ENCODE measurements around the gene TUBA4B.
A peak's percentile ranks its signal among the peaks of the same experiment; 100 is the strongest.

The TUBA4B gene

DNA sequence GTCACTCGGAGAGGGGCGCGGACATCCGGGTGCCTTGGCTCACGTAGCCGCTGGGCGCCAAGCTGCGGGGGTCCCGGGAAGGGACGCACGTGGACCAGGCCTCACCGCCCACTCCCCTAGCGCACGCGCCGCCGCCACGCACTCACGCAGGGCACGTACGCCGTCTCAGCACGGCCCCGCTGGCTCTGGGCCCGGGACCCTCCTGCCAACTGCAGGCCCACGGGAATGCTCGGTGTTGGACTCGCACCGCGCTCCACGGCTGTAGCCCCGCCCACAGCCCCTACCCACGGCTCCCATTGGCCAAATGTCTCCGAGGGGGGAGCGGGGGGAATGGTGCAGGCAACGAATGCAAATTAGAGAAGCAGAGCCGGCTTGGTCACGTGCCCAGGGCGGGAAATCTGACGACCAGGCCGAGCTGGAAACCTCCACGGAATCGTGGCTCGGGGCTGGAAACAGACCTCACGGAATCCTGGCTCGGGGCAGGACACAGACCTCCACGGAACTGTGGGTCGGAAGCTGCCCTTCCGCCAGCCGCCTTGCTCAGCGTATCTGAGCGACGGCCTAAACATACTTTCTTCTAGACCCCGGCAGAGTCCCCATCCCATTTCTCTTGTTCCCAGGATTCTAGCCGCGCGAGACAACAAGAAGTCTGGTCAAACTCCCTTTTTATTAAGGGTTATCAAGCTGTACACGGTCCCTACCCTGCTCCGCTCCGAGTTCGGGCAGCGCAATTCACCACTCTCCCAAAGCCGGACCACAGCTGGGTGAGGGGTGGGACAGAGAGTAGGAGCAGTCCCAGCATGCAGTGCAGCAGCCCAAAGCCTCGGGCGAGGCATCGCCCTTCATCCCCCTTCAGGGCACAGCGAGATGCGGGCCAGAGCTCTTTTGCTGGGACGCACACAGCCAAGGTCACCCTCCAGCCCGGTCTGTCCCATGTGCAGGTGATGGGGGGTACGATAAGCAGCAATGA is 34.0 kb upstream of the TUBA4B start, which contains the start of gene ABCB6:
Gene ABCB6 (minus strand): TSS at position 227 of the 970 bp plus-strand sequence. CDS start 285 bp downstream, outside the sequence.
- peak; percentile 90 to 93 for DNase-seq

DNA sequence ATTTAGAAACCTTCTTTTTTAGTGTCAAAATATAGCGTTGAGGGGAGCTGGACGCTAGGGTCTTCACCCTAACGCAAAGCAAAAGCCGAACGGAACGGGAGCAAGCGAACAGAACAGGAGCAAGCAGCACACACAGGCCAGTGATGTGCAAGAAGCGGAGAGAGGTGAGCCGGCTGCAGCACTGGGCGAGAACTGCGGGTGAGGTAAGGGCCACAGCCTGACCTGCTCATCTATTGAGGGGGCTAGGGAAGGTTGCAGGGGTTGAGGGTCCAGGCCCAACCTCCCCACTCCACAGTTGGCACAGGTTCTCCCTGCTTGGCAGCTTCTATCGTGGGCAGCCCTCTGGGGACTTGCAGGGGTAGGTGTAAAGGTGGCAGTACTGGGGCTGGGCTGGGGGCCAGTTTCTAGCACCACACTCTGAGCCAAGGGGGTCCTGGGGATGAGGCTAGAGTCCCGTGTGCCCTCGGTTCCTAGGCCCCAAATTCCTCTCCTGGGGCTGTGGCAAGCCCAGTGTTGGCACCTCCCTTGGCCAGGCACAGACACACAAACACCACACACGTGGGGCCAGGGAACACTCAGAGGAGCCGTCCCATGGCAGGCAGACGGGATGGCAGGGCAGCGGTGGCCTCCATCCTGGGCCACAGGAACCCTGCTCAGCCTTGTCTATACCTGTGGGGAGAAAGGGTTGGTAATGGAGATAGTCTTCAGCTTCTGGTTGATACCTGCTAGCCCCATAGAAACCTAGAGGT is 33.1 kb upstream of the TUBA4B start:
- no peak for DNase-seq

DNA sequence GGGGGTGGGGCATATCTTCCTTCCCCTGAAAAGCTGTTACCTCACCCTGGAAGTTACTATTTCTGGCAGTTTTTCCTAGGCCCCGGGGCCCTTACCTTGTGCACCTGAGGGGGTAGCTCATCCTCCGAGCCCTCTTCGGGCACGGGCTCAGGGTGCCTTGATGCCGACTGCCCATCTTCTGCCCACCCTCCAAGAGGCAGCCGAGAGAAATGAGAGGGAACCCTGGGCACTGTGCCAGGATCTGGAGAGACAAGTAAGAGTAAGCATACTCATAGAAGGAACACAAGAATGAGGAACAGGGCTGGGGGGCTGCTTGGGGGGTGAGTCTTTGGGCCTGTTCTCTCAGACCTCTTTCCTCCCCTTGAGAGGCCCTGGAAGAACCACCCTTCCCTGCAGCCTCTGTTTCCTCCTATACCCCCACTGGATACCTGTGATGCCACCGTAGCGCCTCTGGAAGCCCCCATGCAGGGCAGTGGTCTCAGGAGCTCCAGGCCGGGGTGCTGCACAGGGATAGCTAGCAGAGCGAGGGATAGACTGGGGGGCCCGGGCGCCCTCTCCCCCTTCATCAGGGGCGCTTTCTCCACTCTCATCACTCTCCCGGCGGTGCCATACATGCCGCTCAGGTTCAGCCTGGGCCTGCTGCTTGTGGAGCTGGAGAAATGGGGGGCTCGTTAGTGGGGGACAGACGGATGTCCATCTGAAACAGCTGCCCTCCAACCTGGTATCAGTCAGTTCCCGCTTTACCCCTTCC is 32.2 kb upstream of the TUBA4B start:
- no peak for DNase-seq

DNA sequence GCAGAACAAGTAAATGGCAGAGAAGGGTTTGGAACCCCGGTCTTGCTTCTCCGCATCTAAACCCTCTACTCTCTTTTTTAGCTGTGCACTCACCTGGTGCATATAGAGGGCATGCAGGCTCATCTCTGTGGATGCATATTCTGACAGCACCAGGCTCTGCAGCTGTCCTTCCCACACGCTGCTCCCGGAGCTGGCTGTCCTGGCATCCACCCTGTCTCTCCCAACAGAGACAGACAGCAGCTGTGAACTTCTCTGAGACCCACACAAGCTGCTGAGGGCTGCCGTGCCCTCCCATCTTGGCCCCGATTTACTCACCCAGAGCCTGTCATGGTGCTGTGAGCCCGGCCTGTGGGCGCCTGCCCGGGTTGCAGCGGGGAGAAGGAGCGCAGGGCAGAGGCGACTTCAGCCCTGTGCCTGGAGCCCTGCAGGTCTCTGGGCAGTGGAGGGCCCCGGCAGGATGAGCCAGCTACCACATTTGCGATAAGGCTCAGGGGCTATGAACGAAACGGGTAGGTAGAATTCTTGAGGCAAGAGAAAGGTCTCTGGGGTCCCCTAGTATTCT is 31.0 kb upstream of the TUBA4B start:
- DNase-seq, result no peak

DNA sequence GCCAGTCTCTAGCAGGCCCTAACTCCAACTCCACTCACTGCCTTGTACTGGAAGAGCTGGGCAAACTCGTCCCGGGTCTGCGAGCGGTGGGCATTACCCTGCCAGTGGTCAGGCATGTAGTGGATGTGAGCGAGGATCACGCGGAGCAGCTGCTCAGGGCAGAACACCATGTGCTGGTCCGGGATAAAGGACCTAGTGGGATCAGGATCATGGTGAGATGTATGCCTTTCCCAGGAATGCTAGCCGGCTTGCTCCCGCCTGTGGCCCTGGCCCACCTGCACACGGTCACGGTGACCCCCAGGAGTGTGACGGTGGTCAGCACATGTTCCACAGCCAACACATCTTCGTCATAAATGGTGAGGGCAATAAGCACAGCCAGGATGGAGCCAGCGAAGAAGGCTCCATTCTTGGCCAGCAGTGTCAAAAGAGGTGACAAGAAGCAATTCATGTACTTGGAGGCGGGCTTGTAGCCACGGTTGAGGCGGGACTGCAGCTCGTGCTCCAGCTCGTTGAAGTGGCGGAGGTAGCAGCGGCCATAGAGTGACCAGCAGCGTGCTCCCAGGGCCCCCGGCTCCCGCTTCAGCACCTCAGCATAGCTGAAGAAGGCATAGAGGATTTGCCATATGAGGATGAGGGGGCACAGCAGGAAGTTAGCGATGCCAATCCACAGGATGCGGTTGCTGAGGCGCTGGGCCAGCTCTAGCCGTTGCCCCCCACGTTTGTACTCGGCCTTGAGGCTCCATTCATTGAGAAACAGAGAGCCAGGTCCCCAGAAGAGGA is 29.0 kb upstream of the TUBA4B start:
- no peak for DNase-seq

DNA sequence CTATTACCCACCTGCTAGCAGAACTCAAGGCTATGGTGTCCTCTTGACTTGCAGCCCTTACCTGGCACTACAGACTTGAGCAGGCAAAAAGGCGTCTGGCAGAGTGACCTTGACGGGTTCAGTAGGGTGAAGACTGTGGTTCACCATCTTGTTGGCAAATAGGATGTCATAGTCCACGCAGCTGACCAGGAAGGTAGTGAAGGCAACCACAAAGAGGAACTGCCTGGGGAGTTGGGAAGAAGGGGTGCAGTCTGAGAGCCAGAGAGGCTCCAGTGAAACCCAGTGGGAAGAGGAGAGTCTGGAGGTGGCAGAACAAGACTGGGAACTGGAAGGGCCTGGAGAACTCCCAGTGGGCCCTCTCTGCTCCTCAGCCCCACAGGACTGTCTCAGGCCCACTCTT is 27.7 kb upstream of the TUBA4B start:
- DNase-seq, result no peak

DNA sequence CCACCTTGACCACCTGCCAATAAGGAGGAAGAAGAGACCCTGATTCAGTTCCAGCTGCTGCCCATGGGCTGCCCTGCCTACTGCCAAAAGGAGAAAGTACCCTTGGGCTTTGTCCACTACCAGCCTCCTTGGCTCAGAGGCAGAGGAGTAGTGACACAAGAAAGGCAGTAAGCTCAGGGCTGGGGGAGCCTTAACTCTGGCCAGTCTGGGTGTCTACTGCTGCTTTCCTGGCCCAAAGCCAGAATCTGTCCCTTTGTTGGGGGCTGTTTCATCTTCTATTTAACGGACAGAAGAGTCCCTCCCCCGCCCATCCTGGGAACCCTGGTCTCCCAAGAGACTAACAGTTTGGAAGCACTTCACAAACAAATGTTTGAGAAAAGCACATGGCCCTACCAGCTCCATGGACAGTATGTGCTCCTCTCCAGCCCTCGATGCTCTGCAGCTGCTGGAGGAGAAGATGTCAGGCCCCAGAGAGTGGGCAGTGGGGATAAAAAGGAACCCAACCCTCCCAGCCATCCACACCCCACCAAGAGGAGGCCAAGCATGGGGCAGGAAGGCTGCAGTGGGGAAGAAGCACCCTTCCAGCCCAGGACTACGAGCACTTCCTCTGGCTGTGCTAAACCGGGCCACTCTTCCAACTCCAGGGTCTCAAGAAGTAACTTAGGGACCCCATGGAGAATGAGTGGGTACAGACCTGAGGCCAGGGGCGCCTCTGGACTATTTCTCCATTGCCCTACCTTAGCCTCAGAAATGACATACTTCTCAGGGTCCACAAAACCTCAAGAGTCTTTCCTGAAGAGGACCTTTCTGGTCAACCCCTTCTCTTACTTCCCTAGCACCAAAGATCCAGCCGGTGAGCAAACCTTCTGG is 24.8 kb upstream of the TUBA4B start:
- DNase-seq, result no peak

DNA sequence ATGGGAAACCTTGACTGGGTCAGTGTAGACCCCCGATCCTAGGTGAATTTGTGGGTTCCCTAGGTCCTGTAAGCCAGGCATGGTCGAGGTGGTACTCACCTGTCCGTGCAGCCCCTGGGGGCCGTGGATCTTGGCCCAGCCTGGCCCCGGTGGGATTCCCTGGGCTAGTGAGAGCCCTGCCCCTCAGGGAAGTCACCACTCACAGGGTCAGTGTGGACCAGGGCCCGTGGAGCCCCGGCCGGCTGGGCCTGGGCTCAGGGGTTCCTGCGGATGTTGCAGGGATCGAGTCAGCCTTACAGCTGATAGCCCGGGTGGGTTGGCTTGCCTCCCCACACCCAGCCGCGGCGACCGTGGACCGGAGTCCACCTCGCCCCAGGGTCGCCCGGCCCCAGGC is 24.1 kb upstream of the TUBA4B start:
- no peak for DNase-seq

DNA sequence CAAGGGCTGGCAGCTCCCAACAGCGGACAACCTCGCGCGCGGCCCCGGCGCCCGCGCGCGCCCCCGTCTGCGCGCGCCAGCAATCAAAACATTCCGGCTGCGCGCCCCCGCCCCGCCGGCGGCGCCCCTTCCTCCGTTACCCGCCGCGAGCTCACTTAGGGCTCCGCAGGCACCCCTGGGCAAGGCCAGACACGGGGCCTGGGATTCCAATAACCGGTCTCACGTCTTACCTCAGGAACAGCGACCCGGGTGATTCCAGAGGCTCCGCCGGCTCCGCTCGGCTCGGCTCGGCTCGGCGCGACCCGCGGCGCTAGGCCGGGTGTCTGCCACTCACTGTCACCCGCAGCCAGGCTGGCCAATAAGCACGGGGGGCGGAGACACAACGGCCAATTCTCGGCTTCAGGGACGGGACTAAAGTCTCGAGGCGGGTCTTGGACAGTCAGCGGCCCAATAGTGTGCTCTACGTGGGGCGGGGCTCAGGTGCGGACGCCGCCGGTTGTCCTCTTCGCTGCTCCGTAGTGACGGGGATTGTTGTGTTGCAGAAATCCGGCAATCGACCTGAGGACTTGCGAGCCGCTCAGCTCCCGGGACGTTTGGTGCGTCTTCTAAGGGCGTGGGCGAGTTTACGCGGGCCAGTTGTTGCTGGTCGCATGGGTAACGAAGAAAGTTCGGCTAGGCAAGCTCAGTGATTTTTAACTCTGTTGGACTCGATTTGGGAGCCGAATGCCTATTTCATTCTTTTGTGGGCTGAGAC is 23.6 kb upstream of the TUBA4B start, which contains the start of the genes ANKZF1 and ATG9A:
Gene ANKZF1 (plus strand): TSS at position 502 of the 754 bp plus-strand sequence. CDS start 452 bp downstream, outside the sequence.
Gene ATG9A (minus strand): TSS at position 332 of the 754 bp plus-strand sequence. CDS start 1,612 bp downstream, outside the sequence.
- DNase-seq, result peak; percentile 99

DNA sequence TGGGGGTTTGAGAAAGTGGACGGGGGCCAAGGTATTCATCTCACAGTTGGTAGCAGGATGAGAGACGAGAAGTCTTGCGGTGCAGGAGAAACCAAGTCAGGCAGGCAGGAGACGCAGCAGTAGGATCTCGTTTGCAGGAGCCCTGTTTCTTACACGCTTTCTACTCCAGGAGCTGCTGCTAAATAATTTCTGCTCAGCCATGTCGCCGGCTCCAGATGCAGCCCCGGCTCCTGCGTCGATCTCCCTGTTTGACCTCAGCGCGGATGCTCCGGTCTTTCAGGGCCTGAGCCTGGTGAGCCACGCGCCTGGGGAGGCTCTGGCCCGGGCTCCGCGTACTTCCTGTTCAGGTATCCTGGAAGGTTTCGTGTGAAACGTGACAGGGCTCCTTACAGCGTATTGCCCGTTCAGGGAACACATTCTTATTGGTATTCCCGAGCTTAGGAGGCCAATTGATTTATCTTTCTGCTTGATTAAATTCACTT is 22.9 kb upstream of the TUBA4B start:
- peak; percentile 71 to 79 for DNase-seq

DNA sequence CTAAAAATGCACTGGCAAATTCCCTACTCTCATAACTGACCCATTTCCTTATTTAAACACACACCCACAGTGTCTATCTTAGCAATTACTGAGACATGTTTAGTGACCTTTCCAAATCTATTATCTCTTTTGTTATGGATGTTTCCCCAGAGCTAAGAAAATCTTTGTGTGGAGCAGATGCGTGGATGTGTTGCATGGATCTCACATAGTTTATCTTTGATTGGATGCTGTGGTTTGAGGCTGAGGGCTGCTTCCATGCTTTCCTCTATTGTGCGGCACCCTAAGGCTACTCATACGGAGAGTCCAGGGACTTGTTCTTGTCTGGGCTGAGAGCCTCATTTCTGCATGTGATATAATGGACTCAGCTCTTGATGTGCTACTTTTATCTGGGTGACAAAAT is 18.7 kb upstream of the TUBA4B start:
- DNase-seq, result no peak

DNA sequence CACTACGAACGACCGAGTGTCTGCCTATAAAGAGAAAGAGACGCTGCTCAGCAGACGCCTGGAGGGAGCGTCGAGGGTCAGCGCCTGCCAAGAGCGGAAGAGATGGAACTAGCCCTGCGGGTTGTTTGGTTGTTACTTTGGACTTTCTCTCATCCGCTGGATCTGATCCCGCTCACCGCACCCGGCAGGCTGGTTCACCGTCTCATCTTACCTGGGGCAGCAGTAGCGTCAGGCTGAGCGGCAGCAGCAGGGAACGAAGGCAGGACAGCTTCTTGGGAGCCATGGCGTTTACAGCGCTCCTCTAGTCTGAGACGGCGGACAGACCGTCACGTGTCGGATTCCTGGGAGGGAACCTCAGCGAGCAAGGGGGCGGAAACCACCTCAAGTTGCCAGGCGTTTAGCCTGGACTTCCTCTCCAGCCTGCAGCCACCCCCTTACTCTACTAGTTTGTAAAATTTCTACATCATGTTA is 9.7 kb upstream of the TUBA4B start:
- no peak for DNase-seq

DNA sequence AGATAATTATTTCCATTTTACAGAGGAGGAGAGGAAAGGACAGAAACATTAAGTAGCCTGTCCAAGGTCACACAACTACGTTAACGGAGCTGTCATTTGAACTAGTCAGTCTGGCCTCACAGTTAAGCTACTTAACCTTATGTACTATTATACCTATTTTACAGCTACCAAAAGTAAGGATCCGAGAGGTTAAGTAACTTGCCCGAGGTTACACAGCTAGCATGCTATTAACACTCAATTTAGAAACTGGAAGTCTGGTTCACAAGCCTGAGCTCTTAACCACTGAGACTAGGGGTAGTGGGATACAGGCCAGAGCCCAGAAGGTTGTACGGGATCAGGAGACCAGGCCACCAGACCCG is 8.3 kb upstream of the TUBA4B start:
- no peak for DNase-seq

DNA sequence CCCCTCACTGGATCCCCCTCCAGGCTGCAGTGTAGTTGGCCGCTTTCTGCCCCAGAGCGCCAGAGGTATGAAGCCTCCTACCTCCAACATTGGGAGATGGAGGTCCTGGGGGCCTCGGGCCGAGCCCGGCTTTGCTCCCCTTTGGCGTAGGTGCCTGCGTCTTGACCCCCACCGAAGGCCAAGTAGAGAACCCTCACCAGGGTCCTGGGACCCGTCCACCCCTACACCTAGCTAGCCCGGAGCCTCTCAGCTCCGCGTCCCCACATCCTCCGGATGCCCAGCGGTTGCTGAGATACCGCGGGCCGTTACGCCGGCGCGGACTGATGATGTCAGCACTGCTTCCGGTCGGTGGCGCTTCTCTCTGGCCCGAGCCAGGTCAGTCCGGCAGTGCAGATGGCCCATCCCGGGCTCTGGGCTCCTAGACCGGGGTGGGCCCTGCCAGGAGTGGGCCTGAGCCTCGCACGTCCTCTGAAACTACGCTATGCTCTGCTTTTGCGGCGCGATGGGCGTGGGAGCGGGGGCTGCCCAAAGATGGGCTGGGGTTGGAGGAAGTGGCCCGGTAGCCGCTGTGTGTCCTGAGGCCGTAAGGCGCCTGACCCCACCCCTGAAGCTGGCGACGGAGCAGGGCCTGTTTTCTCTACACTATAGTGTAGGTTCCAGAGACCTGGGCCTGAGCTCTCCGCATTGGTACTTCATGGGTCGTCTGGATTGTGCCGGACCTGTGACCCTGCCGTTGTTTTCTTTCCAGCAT is 7.7 kb upstream of the TUBA4B start, which contains the start of the genes GLB1L and STK16:
Gene GLB1L (minus strand): TSS at position 297 of the 751 bp plus-strand sequence. CDS start 1,871 bp downstream, outside the sequence.
Gene STK16 (plus strand): TSS at position 332 of the 751 bp plus-strand sequence. CDS start 521 bp downstream, outside the sequence.
- DNase-seq, result peak; percentile 93 to 94

DNA sequence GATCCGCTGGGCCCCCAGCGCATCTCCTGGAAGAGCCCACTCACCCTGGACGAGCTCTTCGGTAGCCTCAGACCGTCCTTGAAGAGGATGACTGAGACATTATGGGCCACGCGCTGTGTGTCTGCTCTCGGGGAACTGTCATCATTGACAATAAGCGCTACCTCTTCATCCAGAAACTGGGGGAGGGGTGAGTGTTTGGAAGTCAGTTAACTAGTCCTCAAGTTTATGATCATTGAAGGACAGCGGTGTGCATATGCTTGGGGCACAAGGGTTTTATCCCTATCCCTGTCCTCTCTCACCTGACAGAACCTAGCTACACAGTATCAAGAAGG is 7.2 kb upstream of the TUBA4B start:
- no peak for DNase-seq

DNA sequence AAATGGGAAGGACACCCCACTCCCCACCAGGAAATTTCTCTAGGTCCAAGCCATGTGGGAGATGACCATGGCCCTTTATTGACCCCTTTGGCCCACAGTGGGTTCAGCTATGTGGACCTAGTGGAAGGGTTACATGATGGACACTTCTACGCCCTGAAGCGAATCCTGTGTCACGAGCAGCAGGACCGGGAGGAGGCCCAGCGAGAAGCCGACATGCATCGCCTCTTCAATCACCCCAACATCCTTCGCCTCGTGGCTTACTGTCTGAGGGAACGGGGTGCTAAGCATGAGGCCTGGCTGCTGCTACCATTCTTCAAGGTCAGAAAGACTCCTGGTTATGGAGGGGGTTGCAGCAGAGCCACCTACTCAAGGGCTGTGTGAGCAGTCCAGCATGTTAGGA is 6.5 kb upstream of the TUBA4B start:
- DNase-seq, result no peak

DNA sequence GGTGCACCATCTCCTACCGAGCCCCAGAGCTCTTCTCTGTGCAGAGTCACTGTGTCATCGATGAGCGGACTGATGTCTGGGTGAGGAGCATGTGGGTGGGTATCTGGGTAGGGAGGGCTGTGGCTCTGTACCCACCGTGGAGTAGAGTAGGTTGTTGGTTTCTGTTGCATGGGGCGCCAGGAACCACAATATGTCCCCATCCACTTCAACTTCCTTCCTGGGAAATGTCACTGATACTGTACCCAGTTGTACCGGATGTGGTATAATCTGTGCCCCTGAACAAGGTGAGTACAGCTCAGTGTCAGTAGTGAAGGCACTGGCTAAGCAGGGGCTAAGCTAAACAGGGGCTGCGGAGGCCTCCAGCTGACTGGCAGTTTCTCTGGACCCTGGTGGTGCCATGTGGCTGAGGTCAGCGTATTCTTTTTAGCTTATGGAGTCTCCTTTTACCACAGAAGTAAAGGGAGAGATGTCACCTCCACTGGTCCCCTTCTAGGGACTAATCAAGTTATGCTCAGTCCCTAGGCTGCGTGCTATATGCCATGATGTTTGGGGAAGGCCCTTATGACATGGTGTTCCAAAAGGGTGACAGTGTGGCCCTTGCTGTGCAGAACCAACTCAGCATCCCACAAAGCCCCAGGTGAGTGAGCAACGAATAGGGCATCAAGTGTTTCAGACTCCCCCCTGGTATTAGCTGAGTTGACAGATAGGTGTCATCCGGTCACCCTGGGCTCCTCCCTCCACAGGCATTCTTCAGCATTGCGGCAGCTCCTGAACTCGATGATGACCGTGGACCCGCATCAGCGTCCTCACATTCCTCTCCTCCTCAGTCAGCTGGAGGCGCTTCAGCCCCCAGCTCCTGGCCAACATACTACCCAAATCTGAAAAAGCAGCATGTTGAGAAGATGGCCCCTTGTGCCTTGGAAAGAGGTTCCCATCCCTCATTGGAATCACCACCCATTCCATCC is 5.1 kb upstream of the TUBA4B start:
- DNase-seq, result peak; percentile 62 to 70
